EH (cell line): Measurements from ENCODE around the gene PI4KB.
"Not testable (repeated sequence)": the region's sequence is repeated elsewhere in the genome, so short reads cannot be mapped to it uniquely, and the experiment has no call there.

Experiments
- DNase-seq: peaks from one replicate; pipeline ENCODE4 v3.0.0-alpha.2; 2015; ENCODE audit warnings: low read depth

The PI4KB gene

DNA sequence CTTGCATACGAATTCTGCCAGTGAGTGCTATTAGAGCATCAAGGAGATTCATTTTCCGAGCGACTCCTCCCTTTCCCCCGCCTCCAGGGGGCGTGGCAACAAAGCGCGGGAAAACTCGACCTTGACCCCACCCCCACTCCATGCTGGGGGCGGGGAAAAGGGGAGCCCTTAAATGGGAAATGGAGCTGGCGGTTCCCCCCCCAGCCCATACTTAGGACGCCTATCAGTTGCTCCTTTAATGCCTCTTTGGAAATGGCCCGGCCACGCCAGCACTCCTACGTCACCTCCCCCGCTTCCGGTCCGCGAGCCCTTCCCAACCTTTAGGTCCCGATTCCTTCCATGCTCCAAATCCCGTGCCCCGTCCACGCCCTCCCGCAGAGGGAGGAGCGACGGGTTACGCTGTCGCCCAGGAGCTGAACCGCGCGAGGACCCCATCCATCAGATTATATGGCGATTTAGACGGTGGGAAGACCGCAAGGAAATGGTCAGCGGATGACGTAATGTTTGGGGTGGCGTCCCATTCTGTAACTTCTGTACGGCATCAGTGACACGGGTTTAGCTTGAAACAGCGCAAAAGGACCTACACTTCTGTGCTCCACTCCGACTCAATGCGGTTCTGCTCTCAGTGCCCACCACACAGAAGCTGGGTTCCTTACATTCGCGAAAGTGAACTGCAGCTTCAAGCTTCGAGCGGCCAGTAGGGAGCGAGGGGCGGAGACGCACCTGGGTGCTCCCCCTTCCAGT is 45.8 kb downstream of the PI4KB start:
- peak; percentile 98 for DNase-seq

DNA sequence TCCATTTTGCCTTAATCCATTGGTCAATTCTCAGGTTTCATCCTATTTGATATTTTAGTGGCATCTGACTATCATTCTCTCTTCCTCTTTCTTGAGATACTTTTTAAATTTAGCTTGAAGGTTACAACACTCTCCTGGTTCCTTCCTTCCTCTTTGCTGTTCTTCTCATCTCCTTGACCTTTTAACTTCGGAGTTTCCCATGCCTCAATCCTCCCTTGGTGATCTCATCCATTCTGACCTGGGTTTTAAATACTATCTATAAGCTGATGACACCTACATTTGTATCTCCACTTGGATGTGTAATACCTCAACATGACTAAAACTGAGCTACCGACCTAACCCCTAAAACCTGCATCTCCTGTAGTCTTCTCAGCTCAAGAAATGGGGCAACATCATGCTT is 50.0 kb downstream of the PI4KB start:
- no peak for DNase-seq

DNA sequence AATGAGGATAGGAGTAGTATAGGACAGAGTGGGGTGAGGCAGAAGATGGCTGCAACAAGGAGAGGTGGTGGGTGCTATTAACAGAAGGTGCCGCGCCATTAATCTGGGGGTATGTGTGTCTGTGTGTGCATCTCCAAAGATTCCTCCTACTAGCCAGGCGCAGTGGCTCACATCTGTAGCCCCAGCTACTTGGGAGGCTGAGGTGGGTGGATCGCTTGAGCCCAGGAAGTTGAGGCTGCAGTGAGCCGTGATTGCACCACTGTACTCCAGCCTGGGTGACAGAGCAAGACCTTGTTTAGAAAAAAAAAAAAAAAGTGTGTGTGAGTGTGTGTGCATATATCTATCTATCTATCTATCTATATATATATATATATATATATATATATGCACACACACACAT is 51.9 kb downstream of the PI4KB start:
- not testable (repeated sequence) for DNase-seq

DNA sequence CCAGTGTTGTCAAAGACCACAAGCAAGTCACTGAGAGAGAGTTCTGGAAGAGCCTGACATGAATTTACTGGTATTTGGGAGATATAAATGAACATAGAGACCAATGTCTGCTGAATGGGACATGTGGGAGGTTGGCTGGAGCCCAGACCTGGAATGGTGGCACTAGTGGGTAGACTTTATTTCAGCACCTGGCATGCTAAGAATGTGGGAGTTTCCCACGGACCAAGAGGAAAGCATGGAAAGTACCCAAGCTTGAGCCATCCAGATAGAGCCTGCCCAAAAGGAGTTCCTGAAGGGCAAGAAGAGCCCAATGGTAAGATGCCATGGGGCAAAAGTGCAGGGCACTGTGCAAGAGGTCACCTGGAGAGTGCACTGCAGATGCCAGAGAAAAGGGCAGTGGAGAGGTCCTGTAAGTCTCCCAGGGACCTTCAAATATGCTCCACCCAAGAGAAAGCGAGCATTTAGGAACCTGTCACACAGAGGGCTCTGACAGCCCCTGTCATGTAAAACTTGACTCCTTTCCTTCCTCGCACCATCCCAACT is 53.2 kb downstream of the PI4KB start:
- no peak for DNase-seq

DNA sequence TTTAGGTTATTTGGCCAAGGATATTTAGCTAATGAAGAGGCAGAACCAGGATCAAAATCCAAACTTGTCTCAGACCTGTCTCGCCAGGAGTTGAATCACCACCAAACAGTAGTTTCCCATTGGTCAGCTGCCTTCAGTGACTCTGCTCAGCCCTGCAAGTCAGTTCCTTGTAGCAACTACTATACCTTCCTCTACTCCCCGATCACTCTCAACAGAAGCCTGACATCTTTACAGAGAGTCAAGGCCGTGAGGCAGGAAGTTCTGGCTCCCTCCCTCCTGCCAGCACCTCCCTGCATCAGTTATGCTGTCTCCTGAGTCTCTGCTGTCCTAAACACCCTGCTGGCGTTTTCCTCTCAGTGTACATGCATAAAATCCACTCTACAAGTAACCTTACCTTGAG is 59.5 kb downstream of the PI4KB start:
- no peak for DNase-seq

DNA sequence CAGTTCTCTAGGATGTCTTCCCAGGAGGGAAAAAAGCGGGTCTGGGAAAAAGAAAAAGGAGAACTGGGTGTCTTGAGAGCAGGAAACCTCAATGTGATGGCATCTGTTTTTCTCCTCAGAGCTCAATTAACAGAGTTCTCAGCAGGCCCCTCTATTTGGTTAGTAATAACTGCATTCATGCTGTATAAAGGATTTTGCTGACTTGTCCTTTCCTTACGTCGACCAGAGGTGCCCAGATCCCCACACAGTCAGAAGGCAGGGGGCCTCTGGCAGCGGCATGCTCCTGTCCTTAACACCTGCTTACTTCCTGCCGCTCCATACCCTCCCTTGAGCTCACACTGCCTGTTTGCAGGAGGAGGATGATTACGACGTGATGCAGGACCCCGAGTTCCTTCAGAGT is 60.4 kb downstream of the PI4KB start:
- no peak for DNase-seq

DNA sequence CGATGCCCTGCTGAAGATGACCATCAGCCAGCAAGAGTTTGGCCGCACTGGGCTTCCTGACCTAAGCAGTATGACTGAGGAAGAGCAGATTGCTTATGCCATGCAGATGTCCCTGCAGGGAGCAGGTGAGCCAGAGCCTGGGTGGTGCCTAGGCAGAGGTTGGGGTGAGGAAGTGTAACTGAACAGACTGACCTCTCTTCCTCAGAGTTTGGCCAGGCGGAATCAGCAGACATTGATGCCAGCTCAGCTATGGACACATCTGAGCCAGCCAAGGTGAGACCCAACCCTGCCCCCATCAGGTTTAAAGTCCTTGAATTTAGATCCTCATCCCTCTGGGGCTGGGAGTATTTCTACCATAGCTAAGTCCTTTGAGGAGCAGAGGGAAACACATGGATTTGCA is 60.9 kb downstream of the PI4KB start:
- no peak for DNase-seq

DNA sequence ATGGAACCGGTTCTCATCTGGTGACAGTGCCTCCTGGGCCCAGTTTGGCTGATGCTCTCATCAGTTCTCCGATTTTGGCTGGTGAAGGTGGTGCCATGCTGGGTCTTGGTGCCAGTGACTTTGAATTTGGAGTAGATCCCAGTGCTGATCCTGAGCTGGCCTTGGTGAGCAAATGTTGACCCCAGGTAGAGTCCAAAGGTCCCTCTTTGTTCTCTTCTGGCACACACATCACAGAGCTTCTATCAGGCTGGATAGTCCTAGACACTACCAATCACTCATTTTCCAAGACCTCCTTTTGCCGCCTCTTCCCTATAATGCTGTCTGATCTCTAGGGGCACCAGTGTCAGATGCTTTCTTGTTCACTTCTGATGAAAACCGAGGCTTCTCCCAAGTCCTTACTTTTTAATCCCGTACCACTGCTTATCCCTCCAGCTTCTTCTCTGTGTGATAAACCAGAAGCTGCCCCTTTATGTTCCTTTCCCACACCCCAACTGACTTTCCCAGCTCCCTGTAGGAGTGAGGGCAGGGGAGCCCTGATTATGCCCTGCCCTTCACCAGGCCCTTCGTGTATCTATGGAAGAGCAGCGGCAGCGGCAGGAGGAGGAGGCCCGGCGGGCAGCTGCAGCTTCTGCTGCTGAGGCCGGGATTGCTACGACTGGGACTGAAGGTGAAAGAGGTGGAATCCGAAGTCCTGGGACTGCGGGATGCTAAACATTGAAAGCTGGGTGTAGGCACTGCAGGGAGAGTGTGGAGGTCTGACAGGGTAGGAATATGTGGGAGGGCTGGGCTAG is 61.6 kb downstream of the PI4KB start:
- no peak for DNase-seq

DNA sequence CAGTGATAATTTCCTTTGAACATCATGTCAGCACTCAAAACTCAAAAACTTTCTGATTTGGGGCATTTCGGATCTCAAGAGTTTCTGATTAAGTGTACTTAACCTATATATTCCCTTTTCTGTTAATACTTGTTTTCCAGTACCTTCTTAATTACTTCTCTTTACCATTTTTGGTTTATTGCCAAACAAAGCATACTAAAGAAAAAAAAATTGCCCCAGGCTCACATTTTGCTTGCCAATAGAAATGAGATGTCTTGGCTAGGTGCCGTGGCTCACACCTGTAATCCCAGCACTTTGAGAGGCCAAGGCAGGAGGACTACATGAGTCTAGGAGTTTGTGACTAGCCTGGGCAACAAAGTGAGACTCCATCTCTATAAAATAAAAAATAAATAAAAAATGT is 67.9 kb downstream of the PI4KB start:
- no peak for DNase-seq

DNA sequence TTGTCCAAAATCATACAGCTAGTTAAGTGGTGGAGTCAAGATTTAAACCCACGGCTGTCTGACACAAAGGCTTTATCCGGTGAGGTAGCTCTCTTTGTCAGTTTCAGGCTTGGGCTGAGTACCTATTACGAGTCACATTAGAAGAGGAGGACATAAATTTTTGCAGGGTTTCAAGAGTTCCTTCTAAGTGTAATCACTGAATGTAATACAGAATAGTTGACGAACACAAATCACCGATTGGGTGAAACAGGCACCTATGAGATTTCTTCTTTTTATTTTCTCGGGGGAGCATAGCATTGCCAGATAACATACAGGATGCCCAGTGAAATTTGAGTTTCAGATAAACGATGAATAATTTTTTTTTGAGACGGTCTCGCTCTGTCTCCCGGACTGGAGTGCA is 71.8 kb downstream of the PI4KB start:
- peak; percentile 14 for DNase-seq

DNA sequence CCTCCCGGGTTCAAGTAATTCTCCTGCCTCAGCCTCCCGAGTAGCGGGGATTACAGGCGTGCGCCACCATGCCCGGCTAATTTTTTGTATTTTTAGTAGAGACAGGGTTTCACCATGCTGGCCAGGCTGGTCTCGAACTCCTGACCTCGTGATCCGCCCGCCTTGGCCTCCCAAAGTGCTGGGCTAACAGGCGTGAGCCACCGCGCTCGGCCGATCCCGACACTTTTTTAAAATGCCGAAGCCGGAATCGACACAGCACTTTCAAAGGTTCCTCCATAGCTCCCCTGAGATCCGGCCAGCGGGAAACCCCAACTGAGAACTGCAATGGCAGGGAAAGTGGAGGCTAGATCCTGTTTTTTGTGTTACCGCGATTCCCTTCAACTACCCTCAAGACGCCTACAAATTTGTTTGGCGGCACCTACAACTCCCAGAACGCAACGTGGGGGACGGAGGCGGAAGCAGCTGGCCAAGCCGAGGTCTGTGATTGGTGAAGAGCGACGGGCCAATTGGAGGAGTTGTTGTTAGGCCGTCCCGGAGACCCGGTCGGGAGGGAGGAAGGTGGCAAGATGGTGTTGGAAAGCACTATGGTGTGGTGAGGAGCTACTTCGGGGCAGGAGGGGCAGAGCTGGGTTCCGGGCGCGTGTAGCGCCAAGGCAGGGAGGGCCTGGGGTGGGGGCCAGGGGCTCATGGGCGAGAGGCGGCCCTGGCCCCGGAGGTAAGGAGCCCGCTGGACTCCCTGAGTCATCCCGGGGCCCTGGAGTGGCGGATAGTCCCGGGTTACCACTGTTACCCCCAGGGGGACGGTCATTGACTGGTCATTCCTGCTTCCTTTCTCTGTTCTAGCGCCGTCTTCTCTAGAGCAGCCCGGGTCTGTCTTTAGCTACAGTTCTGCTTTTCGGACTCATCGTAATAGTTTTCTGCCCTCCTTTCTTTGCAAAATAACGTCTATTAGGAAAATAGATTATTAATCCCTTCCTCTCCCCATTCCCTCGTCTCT is 72.7 kb downstream of the PI4KB start, which contains the start of gene PSMD4:
TSS of gene PSMD4 (plus strand) at position 518 of the 997 bp plus-strand sequence. CDS start at position 567, 49 bp downstream.
- DNase-seq = peak; percentile 97

DNA sequence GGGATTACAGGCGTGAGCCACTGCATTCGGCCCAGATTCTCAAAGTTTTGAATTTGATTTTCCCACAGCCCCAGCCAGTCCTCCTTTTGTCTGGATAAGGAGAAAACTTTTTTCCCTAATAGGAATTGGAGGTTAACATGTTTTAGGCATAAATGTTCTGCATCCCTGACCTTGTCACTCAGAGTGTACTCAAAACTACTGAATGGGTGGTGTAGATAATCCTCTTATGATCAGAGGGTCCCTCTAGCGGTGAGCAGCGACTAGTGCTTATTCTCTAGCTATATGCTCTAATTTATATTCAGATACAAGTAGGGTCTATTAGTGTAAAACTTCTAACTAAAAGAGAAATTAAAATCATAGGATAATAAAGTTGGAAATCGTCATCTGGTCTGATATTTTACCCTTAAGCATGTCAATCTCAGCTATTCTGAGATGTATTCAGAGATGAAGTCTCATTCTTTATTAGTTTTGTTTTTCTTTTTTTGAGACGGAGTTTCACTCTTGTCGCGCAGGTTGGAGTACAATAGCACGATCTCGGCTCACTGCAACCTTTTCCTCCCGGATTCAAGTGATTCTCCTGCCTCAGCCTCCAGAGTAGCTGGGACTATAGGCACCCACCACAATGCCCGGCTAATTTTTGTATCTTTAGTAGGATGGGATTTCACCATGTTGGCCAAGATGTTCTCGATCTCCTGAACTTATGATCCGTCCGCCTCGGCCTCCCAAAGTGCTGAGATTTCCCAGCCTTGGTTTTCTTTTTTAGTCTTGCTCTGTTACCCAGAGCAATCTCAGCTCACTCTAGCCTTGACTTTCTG is 75.4 kb downstream of the PI4KB start:
- DNase-seq = peak; percentile 81

DNA sequence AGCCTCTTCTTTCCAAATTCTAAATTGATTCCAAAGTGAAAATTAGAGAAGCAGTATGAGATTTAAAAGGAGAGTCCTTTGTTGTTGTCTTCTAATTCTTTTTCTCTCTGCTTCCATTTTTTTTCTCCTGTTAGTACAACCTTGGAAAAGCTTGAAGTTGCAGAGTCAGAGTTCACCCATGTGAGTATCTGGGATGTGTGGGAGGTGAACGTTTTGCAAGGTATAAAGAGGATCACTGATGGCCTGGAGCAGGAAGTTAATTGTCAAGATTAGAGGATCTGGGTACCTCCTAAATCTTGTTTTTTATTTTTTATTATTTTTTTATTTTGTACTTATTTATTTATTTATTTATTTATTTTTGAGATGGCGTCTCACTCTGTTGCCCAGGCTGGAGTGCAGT is 80.4 kb downstream of the PI4KB start:
- DNase-seq = no peak

DNA sequence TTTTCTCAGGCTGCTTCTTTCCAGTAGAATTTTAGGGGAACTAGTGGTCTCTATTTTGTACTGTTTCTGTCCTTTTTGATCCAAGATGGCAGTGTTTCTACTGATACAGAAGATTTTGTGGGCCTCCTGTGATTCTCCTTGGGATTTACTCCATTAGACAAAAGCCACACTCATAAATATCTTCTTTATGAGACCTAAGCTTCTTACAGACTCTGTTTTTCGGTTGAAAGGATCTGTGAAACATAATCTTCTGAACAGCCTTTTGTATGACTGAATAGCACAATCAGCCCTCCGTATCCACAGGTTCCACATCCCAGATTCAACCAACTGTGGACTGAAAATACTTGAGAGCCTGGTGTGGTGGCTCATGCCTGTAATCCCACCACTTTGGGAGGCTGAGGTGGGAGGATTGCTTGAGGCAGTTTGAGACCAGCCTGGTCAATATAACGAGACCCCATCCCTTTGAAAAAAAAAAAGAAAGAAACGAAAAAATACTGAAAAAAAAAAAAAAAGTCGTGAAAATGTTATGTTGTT is 83.5 kb downstream of the PI4KB start:
- DNase-seq = no peak

DNA sequence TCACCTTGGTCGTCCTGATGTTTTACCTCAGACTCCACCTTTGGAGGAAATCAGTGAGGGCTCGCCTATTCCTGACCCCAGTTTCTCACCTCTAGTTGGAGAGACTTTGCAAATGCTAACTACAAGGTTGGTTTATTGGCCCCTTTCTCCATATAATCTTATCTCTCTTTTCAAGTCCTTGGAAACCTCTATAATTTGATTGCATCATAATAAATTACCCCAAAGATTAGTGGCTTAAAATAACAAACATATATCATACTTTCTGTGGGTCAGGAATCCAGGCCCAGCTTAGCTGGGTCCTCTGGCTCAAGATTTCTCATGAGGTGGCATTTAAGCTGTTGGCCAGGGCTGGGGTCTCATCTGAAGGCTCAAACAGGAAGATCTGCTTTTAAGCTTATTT is 84.8 kb downstream of the PI4KB start:
- no peak for DNase-seq
